NCI-H1092 treated with DMSO at 0.1 percent for 48 hours (cell line): Measurements from ENCODE around the gene CYTH1.

Source experiments
- DNase-seq: peaks from one replicate; lab custom pipeline; 2025; lab: John Stamatoyannopoulos, UW

Gene CYTH1

DNA sequence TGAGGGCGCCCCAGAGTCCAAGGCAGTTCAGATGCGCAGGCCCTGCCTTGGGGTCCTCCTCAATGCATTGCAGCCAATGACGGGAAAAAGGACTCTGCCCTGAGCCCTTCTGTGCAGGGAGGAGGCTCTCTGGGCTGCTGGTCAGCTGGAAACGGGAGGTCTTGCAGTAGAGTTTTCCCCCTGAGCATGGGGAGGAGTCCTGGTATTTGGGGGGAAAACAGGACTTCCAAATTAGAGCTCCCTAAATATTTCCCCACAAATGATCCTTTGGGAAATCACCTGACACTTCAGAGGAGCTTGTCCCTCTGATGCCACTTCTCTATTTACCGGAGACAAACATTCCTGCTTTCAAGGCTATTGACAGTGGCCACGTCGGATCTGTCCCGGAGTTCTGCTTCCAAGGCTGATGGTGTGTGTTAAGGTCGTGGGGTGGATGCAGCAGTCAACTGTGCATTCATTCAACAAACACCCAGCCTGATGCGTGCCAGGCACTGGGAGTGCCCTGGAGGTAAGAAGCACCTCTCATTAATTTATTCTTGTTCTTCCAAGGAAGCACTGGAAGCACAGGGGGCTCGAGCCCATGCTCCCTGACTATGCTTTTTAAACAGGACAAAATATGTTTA, 131.9 kb downstream of the CYTH1 start:
- no peak for DNase-seq

- no peak for DNase-seq
These were observed 133.8 kb downstream of the CYTH1 start for GRCh38 chr17:78648293-78648692.

GRCh38 chr17:78647032-78647431, 135.0 kb downstream of the CYTH1 start:
- DNase-seq: no peak

DNA sequence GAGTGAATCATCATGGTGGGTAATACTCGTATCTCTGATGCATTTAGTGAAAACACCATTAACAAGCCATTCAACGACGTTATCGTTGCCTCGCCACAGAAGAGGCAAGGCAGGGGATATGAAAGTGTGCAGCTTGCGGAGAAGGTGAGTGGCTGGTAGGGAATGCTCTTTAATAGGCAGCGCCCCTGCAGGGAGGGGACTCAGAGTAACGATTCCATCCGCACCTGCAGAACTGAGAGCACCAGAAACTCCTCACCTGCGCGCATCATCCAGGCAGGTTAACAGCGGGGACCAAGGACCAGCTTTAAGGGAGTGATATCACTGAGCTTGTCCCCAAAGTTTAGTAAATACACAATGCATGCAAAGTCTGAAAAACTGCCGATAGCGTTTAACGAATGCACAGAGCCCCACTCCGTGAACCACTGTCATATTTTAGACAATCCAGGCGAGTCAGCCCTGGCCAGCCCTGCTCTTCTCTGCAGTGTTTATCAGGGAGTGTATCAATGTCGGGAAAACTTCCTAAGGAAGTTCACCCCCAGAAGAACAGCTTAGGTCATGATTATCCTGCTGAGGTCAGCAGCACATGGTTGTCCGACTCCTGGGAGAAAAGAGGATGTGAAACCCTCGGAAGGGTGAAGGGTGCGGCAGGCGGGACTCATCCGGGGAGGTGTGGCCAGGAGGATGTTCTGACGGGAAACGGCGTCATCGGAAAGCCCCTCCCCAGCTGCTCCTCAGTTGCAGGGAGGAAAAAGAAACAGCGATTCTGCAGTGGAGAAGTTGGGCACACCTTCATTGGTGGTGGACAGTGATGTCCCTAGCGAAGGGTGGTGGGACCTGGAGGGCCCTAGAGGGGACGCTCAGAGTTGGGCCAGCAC, 136.4 kb downstream of the CYTH1 start:
- DNase-seq: no peak

- no peak for DNase-seq
These were observed 137.1 kb downstream of the CYTH1 start for GRCh38 chr17:78644931-78645351.

- DNase-seq: no peak
These were observed 137.8 kb downstream of the CYTH1 start for GRCh38 chr17:78644224-78644623.

GRCh38 chr17:78643326-78643725, 138.7 kb downstream of the CYTH1 start:
- no peak for DNase-seq

DNA sequence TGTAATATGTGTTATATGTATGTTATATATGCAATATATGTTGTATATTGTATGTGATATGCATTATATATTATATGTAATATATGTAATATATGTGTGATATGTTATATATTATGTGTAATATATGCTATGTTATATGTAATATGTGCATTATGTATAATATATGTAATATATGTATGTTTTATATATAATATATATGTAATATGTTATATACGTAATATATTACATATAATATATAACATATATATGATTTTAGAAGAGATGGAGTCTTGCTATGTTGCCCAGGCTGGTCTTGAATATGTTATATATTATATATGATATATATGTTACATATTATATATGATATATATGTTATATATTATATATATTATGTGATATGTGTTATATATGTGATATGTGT, 139.4 kb downstream of the CYTH1 start:
- DNase-seq: no peak

DNA sequence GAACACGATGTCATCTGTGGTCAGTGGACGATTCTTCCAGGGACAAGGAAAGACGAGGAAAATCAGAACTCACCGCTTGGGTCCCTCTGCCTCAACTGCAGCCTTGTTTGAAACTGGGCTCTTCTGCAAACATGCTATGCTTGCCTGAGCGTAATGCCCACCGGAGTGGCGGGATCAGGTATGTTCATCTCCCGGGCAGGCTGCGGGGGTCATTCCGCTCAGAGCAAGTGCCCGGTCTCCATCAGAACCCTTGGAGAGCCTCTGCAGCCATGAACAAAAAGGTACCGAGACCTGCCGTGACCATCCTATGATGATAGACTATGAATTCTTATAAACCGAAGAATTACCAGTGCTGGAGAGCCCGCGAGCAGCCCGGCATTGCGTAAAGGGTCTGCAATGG, 140.4 kb downstream of the CYTH1 start:
- DNase-seq: no peak

GRCh38 chr17:78641243-78641642, 140.8 kb downstream of the CYTH1 start:
- DNase-seq: no peak

GRCh38 chr17:78640700-78641099, 141.4 kb downstream of the CYTH1 start:
- DNase-seq: no peak

DNA sequence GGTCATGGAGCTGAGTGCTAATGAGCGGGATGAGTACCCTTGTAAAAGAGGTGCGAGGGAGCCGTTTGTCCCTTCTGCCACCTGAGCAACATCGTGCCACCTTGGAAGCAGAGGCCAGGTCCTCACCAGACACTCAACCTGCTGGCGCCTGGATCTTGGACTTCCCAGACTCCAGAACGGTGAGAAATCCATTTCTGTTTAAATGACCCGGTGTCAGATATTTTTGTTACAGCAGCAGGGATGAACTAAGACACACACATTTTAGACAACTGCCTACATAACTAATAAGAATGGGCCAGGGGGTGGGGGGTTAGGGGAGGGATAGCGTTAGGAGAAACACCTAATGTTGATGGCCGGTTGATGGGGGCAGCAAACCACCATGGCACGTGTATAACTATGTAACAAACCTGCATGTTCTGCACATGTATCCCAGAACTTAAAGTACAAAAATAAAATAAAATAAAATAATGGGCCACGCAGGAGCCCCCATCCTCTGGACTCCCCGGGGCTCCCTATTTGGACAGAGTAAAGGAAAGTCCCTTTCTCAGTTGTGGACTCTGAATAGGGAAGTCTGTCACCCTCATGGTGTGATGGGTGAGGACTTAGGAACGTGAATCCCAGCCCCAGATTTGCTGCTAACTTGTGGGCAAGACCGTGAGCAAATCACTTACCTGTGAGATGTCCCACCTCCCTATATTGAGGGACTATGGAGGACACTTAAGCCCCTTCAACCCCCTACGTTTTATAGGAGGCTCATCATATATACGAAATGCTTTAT, 144.2 kb downstream of the CYTH1 start:
- DNase-seq: no peak

DNA sequence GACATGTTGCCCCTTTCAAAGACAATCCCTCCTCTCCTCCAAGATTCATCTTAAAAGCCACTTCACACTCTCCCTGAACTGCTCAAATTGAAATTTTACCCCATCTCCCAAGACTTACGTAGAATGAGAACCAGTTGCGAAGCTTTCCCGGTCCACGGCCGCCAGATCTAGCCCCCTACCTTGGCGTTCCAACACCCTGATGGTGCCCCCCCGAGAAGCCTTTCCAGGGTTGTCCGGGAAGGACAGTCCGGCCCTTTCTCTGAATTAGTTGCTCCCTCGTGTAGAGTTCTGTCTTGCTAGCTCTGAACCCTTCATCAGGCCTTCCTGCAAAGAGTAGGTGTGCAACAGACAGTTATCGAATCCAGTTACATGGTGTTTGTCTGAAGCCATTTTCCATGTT, 144.9 kb downstream of the CYTH1 start:
- DNase-seq: no peak

DNA sequence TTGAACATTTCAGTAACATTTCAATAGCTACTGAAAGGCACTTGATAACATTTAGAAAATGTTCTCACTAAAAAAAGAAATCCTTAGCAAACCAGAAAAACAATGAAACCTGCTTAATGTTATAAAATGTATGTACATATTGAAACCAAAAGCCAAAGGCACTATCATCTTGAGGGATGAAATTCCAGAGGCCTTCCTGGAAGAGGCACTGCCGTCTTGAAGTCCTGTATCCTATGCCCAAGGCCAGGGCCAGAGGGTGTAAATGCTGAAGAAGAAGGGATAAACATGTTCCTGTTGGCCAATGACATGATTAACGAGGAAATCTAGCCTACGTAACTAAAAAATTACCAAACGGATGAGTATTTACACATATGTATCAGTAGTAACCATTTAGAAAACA, 147.9 kb downstream of the CYTH1 start:
- no peak for DNase-seq

GRCh38 chr17:78629436-78629995, 152.6 kb downstream of the CYTH1 start:
- DNase-seq: no peak

DNA sequence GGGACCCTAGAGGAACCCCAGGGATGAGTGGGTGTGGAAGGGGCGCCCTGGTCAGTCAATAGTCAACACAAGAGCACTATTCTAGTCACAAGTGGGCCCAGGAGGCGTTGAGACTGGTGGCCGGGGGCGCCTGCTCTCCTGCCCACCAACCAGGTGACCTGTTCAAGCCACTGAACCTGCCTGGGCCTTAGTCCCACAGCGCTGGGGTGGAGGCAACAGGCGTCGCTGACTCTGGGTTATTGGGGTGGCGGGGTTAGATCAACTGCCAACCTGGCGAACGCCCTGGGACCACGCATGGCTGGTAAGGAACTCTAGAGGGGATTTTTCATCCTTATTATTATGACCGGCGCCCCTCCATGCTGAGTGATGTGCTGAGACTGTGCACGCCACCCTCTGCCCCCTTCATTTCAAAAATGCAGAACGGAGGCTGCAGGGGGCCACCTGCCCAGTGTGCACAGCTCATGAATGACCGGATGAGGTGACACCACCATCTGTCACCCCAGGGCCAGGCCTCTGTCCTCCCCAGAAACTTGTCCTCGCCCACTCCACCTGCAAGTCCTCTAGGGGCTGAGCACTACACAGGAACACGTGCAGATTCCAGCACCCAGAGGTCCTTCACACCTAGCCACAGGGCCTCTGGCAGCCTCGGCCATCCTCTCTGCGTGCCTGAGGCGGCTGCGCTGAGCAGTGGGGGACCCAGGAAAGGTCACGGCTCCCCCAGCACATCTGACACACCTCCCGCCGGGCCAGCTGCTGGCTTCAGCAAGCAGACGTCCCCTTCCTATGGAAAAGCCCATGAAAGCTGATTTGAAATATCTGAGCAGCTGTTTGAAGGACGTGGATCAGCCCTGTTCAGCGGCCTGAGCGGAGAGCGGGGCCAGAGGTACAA, 153.3 kb downstream of the CYTH1 start:
- no peak for DNase-seq

GRCh38 chr17:78624324-78625151, 157.5 kb downstream of the CYTH1 start:
- no peak for DNase-seq
